IMR-90 (cell line): ENCODE measurements around the gene MMAB. TPM values are rescaled to one million over a fixed set of nuclear protein-coding genes. Genes with fewer than 3 reads are reported as not detected.

Experiments used
- ATAC-seq: fragments of 200-7000 bp; cut with Tn5 transposase; 2 replicates; pipeline ENCODE4 v1.9.1; 2020; ENCODE audit warnings: low read depth, mild to moderate bottlenecking, moderate library complexity
- BruUV-seq: library from RNA; stranded (reverse); fragments of 400-500 nt; replicated peaks from 2 replicates; lab custom pipeline; 2021; lab: Mats Ljungman, UMichigan
- CTCF ChIA-PET: fragments of 300-600 bp; formaldehyde crosslinking; extraction: SDS; loops from one replicate; lab custom pipeline; 2021; ENCODE audit warnings: antibody characterized with exemption; lab: Yijun Ruan, JAX
- POLR2A ChIA-PET: fragments of 300-600 bp; sonication (Branson Sonifier 250); formaldehyde crosslinking; loops from one replicate; lab custom pipeline; 2022; ENCODE audit warnings: antibody characterized with exemption; ENCODE audit not compliant: unreplicated experiment; lab: Charles Lee
- DNase-seq: peaks from one replicate; pipeline ENCODE4 v3.0.0; 2013
- H2AFZ ChIP-seq: replicated peaks from 2 replicates; pipeline ENCODE3; 2013; ENCODE audit warnings: low read length, mild to moderate bottlenecking; ENCODE audit not compliant: poor library complexity
- H2AK5ac ChIP-seq: 2 replicates; pipeline ENCODE4 v1.6.1; 2013; ENCODE audit warnings: low read depth, low read length, inconsistent platforms
- H2AK9ac ChIP-seq: replicated peaks from 2 replicates; pipeline ENCODE3; 2013; ENCODE audit warnings: mild to moderate bottlenecking, low read depth, low read length, moderate library complexity; ENCODE audit not compliant: poor library complexity
- H2BK120ac ChIP-seq: 2 replicates; pipeline ENCODE4 v1.6.1; 2013; ENCODE audit warnings: low read depth, low read length, inconsistent platforms
- H2BK15ac ChIP-seq: 3 replicates; pipeline ENCODE4 v1.6.1; 2013; ENCODE audit warnings: low read depth, low read length, inconsistent platforms
- H2BK20ac ChIP-seq: 2 replicates; pipeline ENCODE4 v1.6.1; 2013; ENCODE audit warnings: low read depth, mild to moderate bottlenecking, inconsistent platforms, low read length, moderate library complexity
- H2BK5ac ChIP-seq: 2 replicates; pipeline ENCODE4 v1.6.1; 2013; ENCODE audit warnings: mild to moderate bottlenecking, low read depth, low read length, inconsistent platforms; ENCODE audit not compliant: poor library complexity, severe bottlenecking
- H3K14ac ChIP-seq: replicated peaks from 2 replicates; pipeline ENCODE4 v1.6.1; 2013; ENCODE audit warnings: low read depth, low read length, inconsistent platforms
- H3K18ac ChIP-seq: 2 replicates; pipeline ENCODE4 v1.6.1; 2013; ENCODE audit warnings: low read depth, low read length, control low read depth
- H3K23ac ChIP-seq: 2 replicates; pipeline ENCODE4 v1.6.1; 2013; ENCODE audit warnings: low read depth, low read length, inconsistent platforms
- H3K27ac ChIP-seq: 2 replicates; pipeline ENCODE4 v1.5.1; 2013; ENCODE audit warnings: mild to moderate bottlenecking, control low read depth, low read length; ENCODE audit not compliant: insufficient read depth
- H3K27me3 ChIP-seq: 2 replicates; pipeline ENCODE4 v1.6.1; 2013; ENCODE audit warnings: low read length; ENCODE audit not compliant: control insufficient read depth, insufficient read depth
- H3K36me3 ChIP-seq: 2 replicates; pipeline ENCODE4 v1.6.1; 2013; ENCODE audit warnings: low read length, mixed read lengths; ENCODE audit not compliant: control insufficient read depth, insufficient read depth
- H3K4ac ChIP-seq: 2 replicates; pipeline ENCODE4 v1.6.1; 2013; ENCODE audit warnings: low read depth, low read length, inconsistent platforms
- H3K4me1 ChIP-seq: 2 replicates; pipeline ENCODE4 v1.6.1; 2013; ENCODE audit warnings: low read length, mixed read lengths; ENCODE audit not compliant: control insufficient read depth, insufficient read depth
- H3K4me2 ChIP-seq: 2 replicates; pipeline ENCODE4 v1.6.1; 2013; ENCODE audit warnings: low read depth, mild to moderate bottlenecking, control low read depth, low read length, moderate library complexity
- H3K4me3 ChIP-seq: 2 replicates; pipeline ENCODE4 v1.5.1; 2013; ENCODE audit warnings: low read depth, mild to moderate bottlenecking, control low read depth, low read length, moderate library complexity; ENCODE audit not compliant: insufficient read depth
- H3K56ac ChIP-seq: 2 replicates; pipeline ENCODE4 v1.6.1; 2013; ENCODE audit warnings: low read length, inconsistent platforms; ENCODE audit not compliant: insufficient read depth; ENCODE audit errors: extremely low read depth
- H3K79me1 ChIP-seq, 2 experiments: 2 replicates each; pipeline ENCODE4 v1.6.1; 2013; ENCODE audit warnings: low read length in 2 of 2, inconsistent platforms in 1 of 2, low read depth in 1 of 2
- H3K9ac ChIP-seq: 2 replicates; pipeline ENCODE4 v1.6.1; 2013; ENCODE audit warnings: low read depth, low read length, control low read depth
- H3K9me1 ChIP-seq: 2 replicates; pipeline ENCODE4 v1.6.1; 2013; ENCODE audit warnings: low read length, inconsistent platforms; ENCODE audit not compliant: insufficient read depth
- H3K9me3 ChIP-seq: 2 replicates; pipeline ENCODE4 v1.6.1; 2013; ENCODE audit warnings: low read length; ENCODE audit not compliant: control insufficient read depth, insufficient read depth
- H4K20me1 ChIP-seq: 2 replicates; pipeline ENCODE4 v1.6.1; 2013; ENCODE audit warnings: low read length, inconsistent platforms; ENCODE audit not compliant: insufficient read depth
- H4K5ac ChIP-seq: 2 replicates; pipeline ENCODE4 v1.6.1; 2013; ENCODE audit warnings: mild to moderate bottlenecking, low read depth, low read length, control low read depth
- H4K8ac ChIP-seq, 2 experiments: 2 replicates each; pipeline ENCODE4 v1.6.1; 2013; ENCODE audit warnings: low read depth in 2 of 2, low read length in 2 of 2, control low read depth in 1 of 2, inconsistent platforms in 1 of 2
- H4K91ac ChIP-seq: 2 replicates; pipeline ENCODE4 v1.6.1; 2013; ENCODE audit warnings: low read depth, low read length, inconsistent platforms; ENCODE audit not compliant: insufficient read depth
- BHLHE40 ChIP-seq: fragments of 150-350 bp; IDR thresholded peaks from 2 replicates; pipeline ENCODE4 v1.6.1; 2016; ENCODE audit warnings: mild to moderate bottlenecking, low read depth, low read length
- MAZ ChIP-seq: IDR thresholded peaks from 2 replicates; pipeline ENCODE4 v1.6.1; 2012; ENCODE audit warnings: low read depth, mild to moderate bottlenecking, low read length, improper control_type of control experiment, moderate library complexity, borderline replicate concordance
- RAD21 ChIP-seq: IDR thresholded peaks from 2 replicates; pipeline ENCODE4 v1.6.1; 2012; ENCODE audit warnings: low read length, improper control_type of control experiment
- RCOR1 ChIP-seq: IDR thresholded peaks from 2 replicates; pipeline ENCODE4 v1.6.1; 2012; ENCODE audit warnings: mild to moderate bottlenecking, low read length, improper control_type of control experiment; ENCODE audit not compliant: insufficient replicate concordance
- SMC3 ChIP-seq: fragments of 150-350 bp; IDR thresholded peaks from 2 replicates; pipeline ENCODE4 v1.6.1; 2016; ENCODE audit warnings: low read depth, mild to moderate bottlenecking, antibody characterized with exemption, low read length, moderate library complexity
- WGBS, 2 experiments: methylation state at CpG; one replicate each; pipeline versions ENCODE4 v1.1.5 to v1.1.7; 2013; ENCODE audit warnings: missing lambda C conversion rate in 2 of 2; ENCODE audit not compliant: insufficient read length in 1 of 2; ENCODE audit errors: extremely low coverage in 2 of 2; 5-methylcytosine and 5-hydroxymethylcytosine counted together
- dilution Hi-C: fragments of 300-500 bp; cut with HindIII; formaldehyde crosslinking; loops from one replicate; pipeline ENCODE4 v1.14.3; 2018; ENCODE audit warnings: low sequenced_read_pairs; ENCODE audit not compliant: unreplicated experiment
- in situ Hi-C: fragments of 300-500 bp; cut with MboI; formaldehyde crosslinking; loops from 3 replicates; pipeline ENCODE4 v1.14.3; 2019; ENCODE audit warnings: low sequenced_read_pairs, inconsistent platforms, mixed read lengths
- intact Hi-C: fragments of 100-400 bp; cut with micrococcal nuclease; formaldehyde crosslinking; loops from 2 replicates; pipeline ENCODE4 v1.10.0; 2022
- polyA plus RNA-seq, 3 experiments: library from polyadenylated mRNA; depleted of rRNA; stranded (reverse); fragments of >200 nt; gene quantifications; 2 replicates each; pipeline ENCODE4 v1.2.3, GENCODE V29; 2012; ENCODE audit warnings: low replicate concordance in 1 of 3
- total RNA-seq: library from RNA; depleted of rRNA; stranded (reverse); fragments of >200 nt; gene quantifications from 2 replicates; pipeline ENCODE4 v1.2.3, GENCODE V29; 2012
- TF ChIP-seq, protein P1 (sequence below): conservative IDR thresholded peaks from 2 replicates; pipeline ENCODE4 v1.5.1; 2012; ENCODE audit warnings: mild to moderate bottlenecking, low read depth, low read length, improper control_type of control experiment

Gene MMAB
- total and polyA plus RNA-seq, 2 of the 4 experiments (the other 2 are of a cell fraction) = 16.5 to 16.9 TPM

DNA sequence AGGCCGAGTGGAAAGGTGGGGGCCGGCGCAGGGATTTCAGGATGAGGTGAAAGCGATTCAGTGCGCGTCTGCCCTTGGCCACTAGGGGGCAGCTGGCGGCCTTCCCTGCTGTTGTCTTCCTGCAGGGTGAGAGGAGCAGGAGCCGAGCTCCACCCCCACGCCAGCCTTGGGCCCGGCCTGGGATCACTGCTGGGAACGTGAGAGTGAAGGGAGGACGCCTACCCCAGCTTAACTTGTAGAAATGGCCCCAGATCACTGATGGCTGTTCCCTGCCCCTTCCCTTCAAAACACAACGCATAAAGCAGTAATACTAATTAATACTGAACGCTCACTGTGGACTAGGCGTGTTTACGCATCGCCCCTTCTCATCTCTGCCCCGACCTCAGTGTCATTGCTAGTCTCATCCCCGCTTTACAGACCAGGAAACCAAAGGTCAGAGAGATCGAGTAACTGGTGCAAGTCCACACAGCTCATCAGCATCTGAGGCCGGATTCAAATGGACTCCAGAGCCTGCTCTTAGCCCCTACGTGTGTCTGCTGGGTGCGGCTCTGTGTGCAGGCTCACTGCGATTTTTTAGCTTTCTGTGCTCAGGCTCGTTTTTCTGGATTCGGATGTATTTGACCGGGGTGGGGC is 24.6 kb upstream of the MMAB start:
- Histone ChIP-seq H3K4me3 (no peak overlapping the region), H3K14ac (no peak overlapping the region), H3K27ac (no peak overlapping the region), H4K20me1 (no peaks in the 10 kb centered on the region), H3K56ac (no peak overlapping the region), H2BK120ac (no peak overlapping the region), H3K18ac (no peak overlapping the region), H3K4ac (no peak overlapping the region), H2AK9ac (peak overlapping the region; percentile 73), H4K8ac (peak overlapping the region; percentile 43 to 88; a peak in 3 of 4 replicates), H3K27me3 (peaks cover 5% of the 10 kb centered on the region; the same call in 1 of the 2 replicates), H2BK15ac (no peak overlapping the region), H3K4me1 (peaks cover 2% of the 10 kb centered on the region; the same call in 1 of the 2 replicates), H4K91ac (0 out of 2 replicates have a peak overlapping the region, but pooled peaks have one; percentile 24), H4K5ac (peak overlapping the region; percentile 2; the same call in 1 of the 2 replicates), H3K9me1 (peaks cover 3% of the 10 kb centered on the region; the same call in 1 of the 2 replicates), H3K36me3 (no peaks in the 10 kb centered on the region), H3K4me2 (no peak overlapping the region; the same call in 1 of the 2 replicates), H2BK5ac (no peak overlapping the region), H3K79me1 (no peaks in the 10 kb centered on the region), H2AFZ (peak overlapping the region; percentile 92), H2AK5ac (no peak overlapping the region; the same call in 1 of the 2 replicates), H2BK20ac (no peak overlapping the region), H3K9ac (no peak overlapping the region; the same call in 1 of the 2 replicates), H3K23ac (peak overlapping the region; percentile 24; the same call in 1 of the 2 replicates), H3K9me3 (no peaks in the 10 kb centered on the region)
- CTCF ChIA-PET = interaction anchor here (0.6 to 3.3 kb wide), 19 partner anchors 8 to 247 kb away, joined by 3 to 36 read pairs (median 4); partner anchors contain the start of genes MMAB and MVK
- TF ChIP-seq BHLHE40 (peak; percentile 48; the same call in 1 of the 2 replicates), RAD21 (peak; percentile 86), RCOR1 (no peak), MAZ (peak; percentile 83), SMC3 (peak; percentile 89)
- TF ChIP-seq, protein P1, sequence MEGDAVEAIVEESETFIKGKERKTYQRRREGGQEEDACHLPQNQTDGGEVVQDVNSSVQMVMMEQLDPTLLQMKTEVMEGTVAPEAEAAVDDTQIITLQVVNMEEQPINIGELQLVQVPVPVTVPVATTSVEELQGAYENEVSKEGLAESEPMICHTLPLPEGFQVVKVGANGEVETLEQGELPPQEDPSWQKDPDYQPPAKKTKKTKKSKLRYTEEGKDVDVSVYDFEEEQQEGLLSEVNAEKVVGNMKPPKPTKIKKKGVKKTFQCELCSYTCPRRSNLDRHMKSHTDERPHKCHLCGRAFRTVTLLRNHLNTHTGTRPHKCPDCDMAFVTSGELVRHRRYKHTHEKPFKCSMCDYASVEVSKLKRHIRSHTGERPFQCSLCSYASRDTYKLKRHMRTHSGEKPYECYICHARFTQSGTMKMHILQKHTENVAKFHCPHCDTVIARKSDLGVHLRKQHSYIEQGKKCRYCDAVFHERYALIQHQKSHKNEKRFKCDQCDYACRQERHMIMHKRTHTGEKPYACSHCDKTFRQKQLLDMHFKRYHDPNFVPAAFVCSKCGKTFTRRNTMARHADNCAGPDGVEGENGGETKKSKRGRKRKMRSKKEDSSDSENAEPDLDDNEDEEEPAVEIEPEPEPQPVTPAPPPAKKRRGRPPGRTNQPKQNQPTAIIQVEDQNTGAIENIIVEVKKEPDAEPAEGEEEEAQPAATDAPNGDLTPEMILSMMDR = peak; percentile 97
- no TSS peak for BruUV-seq
- in situ Hi-C loops = no loop called here
- DNase-seq (peak; percentile 75), ATAC-seq (peak; percentile 100)
- WGBS, 2 experiments = 51% methylated on average over 19 of the region's 27 CpGs; no CpG with 5 or more reads in 1 of the 2 experiments
- POLR2A ChIA-PET = no interaction called here
- intact Hi-C loops = loop anchor here (1.0 to 5.0 kb wide), 4 partner anchors 80 to 247 kb away; partner anchors contain the start of gene FAM222A
- dilution Hi-C loops = no loop called here
